Body of pancreas (tissue), 4 donors: ENCODE results near the gene STIM1. TPM values are rescaled to one million over a fixed set of nuclear protein-coding genes. Genes with fewer than 3 reads are reported as not detected.

Source experiments
- ATAC-seq: fragments of 150-250 bp; one replicate; pipeline ENCODE4 v1.9.1; 2016
- DNase-seq, 4 donors: peaks; one replicate each; pipeline ENCODE4 v3.0.0-alpha.2; 2019
- H3K27ac ChIP-seq, 4 donors: fragments of 200-600 bp; sonication (generic); 1 replicate in 3 of 4; 2 replicates in 1 of 4; pipeline versions ENCODE4 v1.5.1 to v1.6.1; 2016 to 2019; ENCODE audit warnings: mild to moderate bottlenecking in 1 of 4, mixed read lengths in 1 of 4, moderate library complexity in 1 of 4
- H3K27me3 ChIP-seq, 2 donors: fragments of 200-600 bp; sonication (generic); one replicate each; pipeline ENCODE4 v1.6.0; 2016; ENCODE audit warnings: mild to moderate bottlenecking in 1 of 2
- H3K36me3 ChIP-seq, 2 donors: fragments of 200-600 bp; sonication (generic); replicated peaks in 1 of 2; 2 replicates each; pipeline ENCODE4 v1.5.1; 2016; ENCODE audit warnings: low read depth in 2 of 2; ENCODE audit not compliant: insufficient read depth in 1 of 2
- H3K4me1 ChIP-seq: fragments of 200-600 bp; sonication (generic); one replicate; pipeline ENCODE4 v1.6.0; 2016
- H3K4me3 ChIP-seq, 2 donors: fragments of 200-600 bp; sonication (generic); 1 replicate in 1 of 2; 2 replicates in 1 of 2; pipeline ENCODE4 v1.5.1; 2016 to 2019
- H3K9me3 ChIP-seq, 3 donors: fragments of 200-600 bp; sonication (generic); 1 replicate in 2 of 3; 2 replicates in 1 of 3; pipeline ENCODE4 v1.5.1; 2016
- CTCF ChIP-seq, 7 experiments: fragments of 450-650 bp in 4 of 7; fragments of 200-600 bp in 3 of 7; sonication (generic) in 3 of 7; IDR thresholded peaks; one replicate each; pipeline ENCODE4 v1.5.1; 2016 to 2019; ENCODE audit warnings: antibody characterized with exemption in 7 of 7
- POLR2A ChIP-seq, 3 donors: fragments of 450-650 bp; IDR thresholded peaks; one replicate each; pipeline ENCODE4 v1.6.1; 2016; ENCODE audit warnings: antibody characterized with exemption in 3 of 3, mild to moderate bottlenecking in 2 of 3
- WGBS, 2 donors: methylation state at CpG; one replicate each; pipeline ENCODE4 v1.1.5; 2017; 5-methylcytosine and 5-hydroxymethylcytosine counted together
- intact Hi-C: fragments of 100-400 bp; cut with DNase I; formaldehyde crosslinking; loops from one replicate; pipeline ENCODE4 v1.15.1; 2023
- total RNA-seq, 2 donors: library from RNA; depleted of rRNA; stranded (reverse); fragments of >200 nt; gene quantifications; one replicate each; pipeline ENCODE4 v1.1.0, GENCODE V29; 2016

STIM1 gene
- total RNA-seq, 2 donors from 2014 or later, result 20.4 to 24.6 TPM

DNA sequence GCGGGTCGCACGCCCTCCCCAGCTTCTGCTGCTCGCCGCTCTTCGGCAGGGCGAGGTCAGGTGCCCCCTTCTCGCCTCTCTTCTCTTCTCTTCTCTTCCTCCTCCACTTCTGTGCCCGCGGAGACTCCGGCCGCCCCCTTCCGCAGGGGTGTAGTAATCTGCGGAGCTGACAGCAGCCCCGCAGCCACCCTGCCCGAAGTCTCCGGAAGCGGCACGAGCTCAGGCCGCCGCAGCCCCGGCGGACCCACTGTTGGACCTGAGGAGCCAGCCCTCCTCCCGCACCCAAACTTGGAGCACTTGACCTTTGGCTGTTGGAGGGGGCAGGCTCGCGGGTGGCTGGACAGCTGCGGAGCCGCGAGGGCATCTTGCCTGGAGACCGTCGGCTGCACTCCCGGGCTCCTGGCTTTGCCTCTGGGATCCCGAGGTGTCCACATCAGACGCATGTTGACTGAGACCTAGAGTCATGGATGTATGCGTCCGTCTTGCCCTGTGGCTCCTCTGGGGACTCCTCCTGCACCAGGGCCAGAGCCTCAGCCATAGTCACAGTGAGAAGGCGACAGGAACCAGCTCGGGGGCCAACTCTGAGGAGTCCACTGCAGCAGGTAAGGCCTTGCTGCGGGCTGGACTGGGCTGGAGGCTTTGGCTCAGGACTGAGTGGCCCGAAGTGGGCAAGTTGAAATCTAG is 486 bp downstream of the STIM1 start:
- DNase-seq, result peak in 3 of 4 donors; percentile 51
- peak overlapping the region; percentile 92 to 99 (median 99) for H3K27ac ChIP-seq
- no peaks in the 10 kb centered on the region for H3K36me3 ChIP-seq
- intact Hi-C loops, result no loop called here
- no peaks in the 10 kb centered on the region for H3K27me3 ChIP-seq
- H3K4me1 ChIP-seq, result peaks cover 58% of the 10 kb centered on the region
- H3K9me3 ChIP-seq, result no peaks in the 10 kb centered on the region
- peak; percentile 15 for ATAC-seq
- H3K4me3 ChIP-seq, result peak overlapping the region; percentile 59
- TF ChIP-seq CTCF (IDR thresholded peaks at IDR 0.05), result no peak
- TF ChIP-seq POLR2A (IDR thresholded peaks at IDR 0.05), result peak in 1 of 3 donors; percentile 4
- 0 to 1% methylated on average over 5 to 40 of the region's 40 CpGs for WGBS, 2 donors

- Histone ChIP-seq H3K4me1 (peaks cover 58% of the 10 kb centered on the region), H3K4me3 (no peak overlapping the region), H3K9me3 (no peaks in the 10 kb centered on the region), H3K36me3 (no peaks in the 10 kb centered on the region), H3K27me3 (no peaks in the 10 kb centered on the region), H3K27ac (peak overlapping the region in 1 of 4 donors; percentile 99)
- no peak for TF ChIP-seq CTCF (IDR thresholded peaks at IDR 0.05)
- no peak for TF ChIP-seq POLR2A (IDR thresholded peaks at IDR 0.05)
- ATAC-seq (no peak), DNase-seq (no peak)
- intact Hi-C loops, result no loop called here
- WGBS, 2 donors, result 62% methylated on average over 5 of the region's 5 CpGs
These were observed 1.5 kb downstream of the STIM1 start for GRCh38 chr11:3856856-3857553.

- Histone ChIP-seq H3K4me1 (peaks cover 58% of the 10 kb centered on the region), H3K27ac (no peak overlapping the region), H3K27me3 (no peaks in the 10 kb centered on the region), H3K4me3 (no peak overlapping the region), H3K9me3 (no peaks in the 10 kb centered on the region), H3K36me3 (no peaks in the 10 kb centered on the region)
- DNase-seq (no peak), ATAC-seq (no peak)
- intact Hi-C loops, result no loop called here
- no peak for TF ChIP-seq POLR2A (IDR thresholded peaks at IDR 0.05)
- TF ChIP-seq CTCF (IDR thresholded peaks at IDR 0.05), result no peak
These were observed 2.2 kb downstream of the STIM1 start for GRCh38 chr11:3857628-3858027.

GRCh38 chr11:3859373-3859881 is 4.0 kb downstream of the STIM1 start:
- intact Hi-C loops, result no loop called here
- TF ChIP-seq POLR2A (IDR thresholded peaks at IDR 0.05) (no peak), CTCF (IDR thresholded peaks at IDR 0.05) (no peak)
- H3K4me3 ChIP-seq, result no peak overlapping the region
- no peaks in the 10 kb centered on the region for H3K9me3 ChIP-seq
- 64 to 68% methylated on average over 4 of the region's 4 CpGs for WGBS, 2 donors
- peaks cover 54% of the 10 kb centered on the region for H3K4me1 ChIP-seq
- no peaks in the 10 kb centered on the region for H3K27me3 ChIP-seq
- peak; percentile 41 to 61 (median 49) for DNase-seq
- H3K36me3 ChIP-seq, result no peaks in the 10 kb centered on the region
- ATAC-seq, result no peak
- H3K27ac ChIP-seq, result peak overlapping the region in 1 of 4 donors; percentile 48
